Measurements from ENCODE around the gene CALML4.

CALML4 gene

DNA sequence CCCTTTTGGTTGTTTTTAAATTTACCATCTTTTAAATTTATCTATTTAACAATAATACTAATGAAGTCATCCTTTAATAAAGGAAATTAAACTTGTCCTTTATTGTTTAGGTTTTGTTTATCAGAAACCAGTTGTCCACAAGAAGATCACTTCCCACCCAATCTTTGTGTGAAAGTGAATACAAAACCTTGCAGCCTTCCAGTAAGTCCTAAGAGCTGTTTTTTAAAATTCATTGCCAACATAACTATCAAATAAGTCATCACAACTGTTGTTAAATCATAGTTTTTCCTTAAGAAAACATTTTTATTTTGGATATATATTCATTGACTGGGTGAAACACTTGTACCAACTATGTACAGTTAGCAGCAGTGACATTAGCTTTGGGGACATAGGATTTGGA, 59.4 kb downstream of the CALML4 start:
- TF ChIP-seq, protein P1, sequence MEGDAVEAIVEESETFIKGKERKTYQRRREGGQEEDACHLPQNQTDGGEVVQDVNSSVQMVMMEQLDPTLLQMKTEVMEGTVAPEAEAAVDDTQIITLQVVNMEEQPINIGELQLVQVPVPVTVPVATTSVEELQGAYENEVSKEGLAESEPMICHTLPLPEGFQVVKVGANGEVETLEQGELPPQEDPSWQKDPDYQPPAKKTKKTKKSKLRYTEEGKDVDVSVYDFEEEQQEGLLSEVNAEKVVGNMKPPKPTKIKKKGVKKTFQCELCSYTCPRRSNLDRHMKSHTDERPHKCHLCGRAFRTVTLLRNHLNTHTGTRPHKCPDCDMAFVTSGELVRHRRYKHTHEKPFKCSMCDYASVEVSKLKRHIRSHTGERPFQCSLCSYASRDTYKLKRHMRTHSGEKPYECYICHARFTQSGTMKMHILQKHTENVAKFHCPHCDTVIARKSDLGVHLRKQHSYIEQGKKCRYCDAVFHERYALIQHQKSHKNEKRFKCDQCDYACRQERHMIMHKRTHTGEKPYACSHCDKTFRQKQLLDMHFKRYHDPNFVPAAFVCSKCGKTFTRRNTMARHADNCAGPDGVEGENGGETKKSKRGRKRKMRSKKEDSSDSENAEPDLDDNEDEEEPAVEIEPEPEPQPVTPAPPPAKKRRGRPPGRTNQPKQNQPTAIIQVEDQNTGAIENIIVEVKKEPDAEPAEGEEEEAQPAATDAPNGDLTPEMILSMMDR (IDR thresholded peaks at IDR 0.05; ENCODE audit: control extremely low read depth, extremely low read depth, low read depth, missing control alignments): no peak
- ChIA-PET POLR2A (no interaction called here), CTCF (interaction anchor here (1.2 to 1.5 kb wide), 3 partner anchors 9 to 283 kb away, joined by 4 to 8 read pairs (median 4); no protein-coding TSS in a partner anchor)
- no peak for DNase-seq (ENCODE audit: extremely low spot score)

DNA sequence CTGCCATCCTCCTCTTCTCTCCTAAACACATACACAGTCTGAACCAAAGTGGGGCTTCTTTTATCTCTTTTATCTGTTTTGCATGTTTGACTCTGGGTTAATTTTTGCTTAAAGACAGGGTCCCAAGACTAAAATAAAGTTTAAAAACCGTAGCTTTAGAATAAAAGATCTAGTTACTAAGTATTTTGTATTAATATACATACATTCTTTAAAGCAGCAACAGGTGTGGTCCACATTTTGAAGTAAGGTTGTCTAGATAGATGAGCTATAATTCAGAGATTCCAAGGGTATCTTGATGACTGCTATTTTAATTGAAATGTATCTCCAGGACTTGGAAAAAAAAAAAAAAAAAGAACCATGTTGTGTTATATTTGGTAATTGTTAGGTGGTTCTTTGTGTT, 61.3 kb downstream of the CALML4 start:
- TF ChIP-seq, protein P1 (IDR thresholded peaks at IDR 0.05; ENCODE audit: control extremely low read depth, extremely low read depth, low read depth, missing control alignments): no peak
- POLR2A ChIA-PET: no interaction called here
- CTCF ChIA-PET: interaction anchor here (1.1 to 2.4 kb wide), 3 partner anchors 11 to 281 kb away, joined by 3 to 12 read pairs (median 3); no protein-coding TSS in a partner anchor

DNA sequence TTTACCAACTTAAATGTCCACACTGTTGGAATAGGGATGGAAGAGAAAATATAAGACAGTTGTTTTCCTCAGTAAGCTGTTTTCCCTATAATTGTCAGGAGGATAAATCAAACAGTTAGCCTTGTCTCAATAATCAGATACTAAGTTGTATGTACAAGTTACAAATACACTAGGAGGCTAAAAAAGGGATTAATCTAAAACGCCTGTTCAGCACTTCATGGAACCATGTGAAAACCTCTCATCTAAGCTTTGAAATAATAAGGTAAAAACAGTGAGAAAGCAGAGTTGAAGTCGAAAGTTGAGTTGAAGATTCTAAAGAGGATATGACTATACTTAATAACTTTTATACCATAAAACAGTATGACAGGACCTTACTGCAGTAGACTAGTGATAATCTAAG, 62.0 kb downstream of the CALML4 start:
- POLR2A ChIA-PET: no interaction called here
- TF ChIP-seq, protein P1 (IDR thresholded peaks at IDR 0.05; ENCODE audit: control extremely low read depth, extremely low read depth, low read depth, missing control alignments): no peak
- CTCF ChIA-PET: interaction anchor here (1.1 to 2.4 kb wide), 3 partner anchors 12 to 280 kb away, joined by 3 to 12 read pairs (median 3); no protein-coding TSS in a partner anchor
- DNase-seq (ENCODE audit: extremely low spot score): no peak

More for the DNA sequence above, 61.3 kb downstream of the CALML4 start:
- DNase-seq (ENCODE audit: extremely low spot score): no peak
